Right atrium auricular region (tissue), 2 donors: ENCODE results near the gene SH3GL1. TPM values are rescaled to one million over a fixed set of nuclear protein-coding genes. Genes with fewer than 3 reads are reported as not detected.
A peak's percentile ranks its signal among the peaks of the same experiment; 100 is the strongest.

Experiments used
- DNase-seq: peaks from one replicate; pipeline ENCODE4 v3.0.0-alpha.2; 2019; ENCODE audit warnings: low spot score
- H3K27ac ChIP-seq, 2 donors: fragments of 200-600 bp; sonication (generic); 1 replicate in 1 of 2; 2 replicates in 1 of 2; pipeline ENCODE4 v1.5.1; 2016 to 2019
- H3K27me3 ChIP-seq, 2 donors: fragments of 200-600 bp; sonication (generic); one replicate each; pipeline versions ENCODE4 v1.5.1 to v1.6.0; 2017 to 2019
- H3K36me3 ChIP-seq: fragments of 200-600 bp; sonication (generic); one replicate; pipeline ENCODE4 v1.5.1; 2016
- H3K4me1 ChIP-seq, 2 donors: fragments of 200-600 bp; sonication (generic); one replicate each; pipeline versions ENCODE4 v1.5.1 to v1.6.0; 2017 to 2019
- H3K4me3 ChIP-seq, 2 donors: fragments of 200-600 bp; sonication (generic); 1 replicate in 1 of 2; 2 replicates in 1 of 2; pipeline ENCODE4 v1.5.1; 2017 to 2019; ENCODE audit warnings: mild to moderate bottlenecking in 1 of 2, moderate library complexity in 1 of 2
- H3K9me3 ChIP-seq, 2 donors: fragments of 200-600 bp; sonication (generic); one replicate each; pipeline ENCODE4 v1.5.1; 2019
- CTCF ChIP-seq, 2 donors: fragments of 200-600 bp; sonication (generic); IDR thresholded peaks; one replicate each; pipeline ENCODE4 v1.5.1; 2019; ENCODE audit warnings: antibody characterized with exemption in 2 of 2
- total RNA-seq, 2 donors: library from RNA; depleted of rRNA; stranded (reverse); fragments of >200 nt; gene quantifications; one replicate each; pipeline ENCODE4 v1.1.0, GENCODE V29; 2016

Gene SH3GL1
- total RNA-seq, 2 donors from 2014 or later, result 17.5 to 31.9 TPM

DNA sequence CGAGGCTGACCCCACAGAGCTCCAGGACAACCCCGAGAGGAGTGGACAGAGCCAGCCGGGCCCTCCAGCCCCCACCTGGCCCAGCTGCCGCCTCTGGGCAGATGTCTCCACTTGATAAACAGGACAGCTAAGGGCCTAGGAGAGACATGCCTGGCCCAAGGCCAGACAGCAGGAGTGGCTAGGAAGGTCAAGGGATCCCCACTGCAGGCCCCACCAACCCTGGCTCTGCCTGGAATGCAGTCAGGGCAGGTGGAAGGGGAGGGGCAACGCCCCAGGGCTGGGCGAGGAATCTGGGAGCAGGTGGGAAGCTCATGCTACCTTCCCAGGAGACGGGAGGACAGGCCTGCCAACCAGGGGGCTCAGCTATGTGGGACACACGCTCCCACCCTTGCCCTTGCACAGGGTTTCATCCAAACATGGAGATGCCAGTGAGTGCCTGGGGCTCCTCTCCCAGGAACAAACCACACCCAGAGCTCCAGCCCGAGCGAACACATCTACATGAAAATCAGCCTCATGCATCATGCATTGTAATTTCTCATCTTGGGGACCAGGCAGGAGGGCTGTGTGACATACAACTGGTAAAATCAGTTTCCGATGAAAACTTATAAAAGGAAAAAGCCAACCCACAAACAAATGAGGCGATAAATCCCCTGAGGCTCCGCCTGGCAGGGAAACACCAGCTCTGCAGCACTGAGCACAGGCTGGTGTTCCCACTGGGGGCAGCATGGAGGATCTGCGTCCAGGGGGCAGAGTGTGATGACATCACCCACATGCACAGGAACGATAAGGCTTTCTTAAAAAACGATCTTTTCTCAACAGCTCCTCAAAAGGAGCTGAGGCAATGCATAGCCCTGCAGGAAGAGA is 25.0 kb downstream of the SH3GL1 start:
- H3K27ac ChIP-seq, result peak overlapping the region; percentile 91 to 95
- H3K4me1 ChIP-seq, result peaks cover 0 to 100% of the 10 kb centered on the region in 2 donors
- no peaks in the 10 kb centered on the region for H3K27me3 ChIP-seq
- H3K9me3 ChIP-seq, result no peaks in the 10 kb centered on the region
- peak; percentile 13 to 41 for TF ChIP-seq CTCF (IDR thresholded peaks at IDR 0.05)
- no peaks in the 10 kb centered on the region for H3K36me3 ChIP-seq
- DNase-seq, result no peak
- H3K4me3 ChIP-seq, result no peak overlapping the region

- peaks cover 0 to 100% of the 10 kb centered on the region in 2 donors for H3K4me1 ChIP-seq
- peak overlapping the region in 1 of 2 donors; percentile 10 for H3K4me3 ChIP-seq
- DNase-seq, result peak; percentile 93
- no peaks in the 10 kb centered on the region for H3K9me3 ChIP-seq
- H3K36me3 ChIP-seq, result no peaks in the 10 kb centered on the region
- H3K27ac ChIP-seq, result peak overlapping the region; percentile 91 to 95
- H3K27me3 ChIP-seq, result no peaks in the 10 kb centered on the region
- TF ChIP-seq CTCF (IDR thresholded peaks at IDR 0.05), result no peak
Observed at GRCh38 chr19:4374498-4375163, 25.7 kb downstream of the SH3GL1 start.

DNA sequence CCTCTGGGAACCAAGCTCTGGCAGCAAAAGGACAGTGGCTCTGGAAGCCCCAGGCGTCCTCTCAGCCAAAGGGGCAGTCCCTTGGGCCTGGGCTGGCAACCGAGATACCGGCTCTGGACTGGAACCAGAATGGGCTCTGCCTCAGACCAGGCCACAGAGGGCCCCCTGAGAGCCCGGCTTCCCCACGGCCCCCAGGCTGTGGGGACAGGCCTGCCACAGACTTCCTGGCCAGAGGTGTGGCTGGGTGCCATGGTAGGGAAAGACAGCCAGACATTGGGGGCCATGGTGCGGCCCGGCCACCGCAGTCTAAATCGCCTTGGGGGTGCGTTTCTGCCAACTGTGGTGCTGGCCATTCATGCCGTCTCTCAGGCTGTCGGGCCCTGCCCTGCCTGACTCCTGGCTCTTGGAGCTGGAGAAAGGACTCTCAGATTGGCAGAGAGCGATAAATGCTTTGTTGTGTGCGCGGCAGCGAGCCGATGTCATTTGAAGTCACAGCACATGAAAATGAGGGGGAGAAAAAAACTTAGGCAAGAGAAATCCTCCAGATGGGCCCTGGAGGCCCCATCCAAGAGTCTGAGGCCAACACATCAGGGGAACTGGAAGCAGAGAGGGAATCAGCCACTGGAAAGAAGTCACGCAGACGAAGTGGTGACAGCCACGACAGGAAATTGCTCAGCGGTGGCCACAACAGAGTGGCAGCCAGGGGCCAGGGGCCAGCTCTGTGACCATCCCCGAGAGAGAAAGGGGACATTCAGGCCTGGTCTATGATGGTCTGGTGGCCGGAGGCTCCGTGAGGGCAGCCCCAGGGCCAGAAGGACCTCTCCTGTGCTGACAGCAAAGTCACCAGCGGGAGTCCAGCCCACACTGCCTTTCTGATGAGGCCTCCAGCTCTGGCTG is 26.5 kb downstream of the SH3GL1 start:
- no peak for TF ChIP-seq CTCF (IDR thresholded peaks at IDR 0.05)
- H3K27ac ChIP-seq, result peak overlapping the region; percentile 91 to 95
- H3K36me3 ChIP-seq, result no peaks in the 10 kb centered on the region
- no peaks in the 10 kb centered on the region for H3K27me3 ChIP-seq
- peaks cover 0 to 100% of the 10 kb centered on the region in 2 donors for H3K4me1 ChIP-seq
- peak; percentile 87 for DNase-seq
- H3K4me3 ChIP-seq, result peak overlapping the region in 1 of 2 donors; percentile 1
- no peaks in the 10 kb centered on the region for H3K9me3 ChIP-seq

DNA sequence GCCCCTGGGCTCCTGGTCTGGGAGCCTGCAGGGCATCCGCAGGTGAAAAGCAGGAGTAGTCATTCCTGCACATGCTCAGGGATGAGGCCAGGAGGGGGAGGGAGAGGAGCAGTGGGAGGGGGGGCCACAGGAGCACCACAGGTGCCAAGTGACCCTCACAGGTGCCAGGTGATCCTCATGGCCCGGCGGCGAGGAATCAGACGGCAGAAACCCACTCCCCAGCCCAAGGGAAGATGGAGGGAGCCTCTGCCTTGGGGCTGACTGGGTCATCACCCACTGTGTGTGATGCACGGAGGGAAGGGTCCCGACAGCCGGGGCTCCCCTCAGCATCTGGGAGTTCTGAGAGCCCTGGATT is 27.4 kb downstream of the SH3GL1 start:
- no peak for DNase-seq
- peak overlapping the region; percentile 91 to 95 for H3K27ac ChIP-seq
- H3K9me3 ChIP-seq, result no peaks in the 10 kb centered on the region
- peaks cover 0 to 100% of the 10 kb centered on the region in 2 donors for H3K4me1 ChIP-seq
- no peaks in the 10 kb centered on the region for H3K27me3 ChIP-seq
- no peak for TF ChIP-seq CTCF (IDR thresholded peaks at IDR 0.05)
- H3K36me3 ChIP-seq, result no peaks in the 10 kb centered on the region
- no peak overlapping the region for H3K4me3 ChIP-seq

DNA sequence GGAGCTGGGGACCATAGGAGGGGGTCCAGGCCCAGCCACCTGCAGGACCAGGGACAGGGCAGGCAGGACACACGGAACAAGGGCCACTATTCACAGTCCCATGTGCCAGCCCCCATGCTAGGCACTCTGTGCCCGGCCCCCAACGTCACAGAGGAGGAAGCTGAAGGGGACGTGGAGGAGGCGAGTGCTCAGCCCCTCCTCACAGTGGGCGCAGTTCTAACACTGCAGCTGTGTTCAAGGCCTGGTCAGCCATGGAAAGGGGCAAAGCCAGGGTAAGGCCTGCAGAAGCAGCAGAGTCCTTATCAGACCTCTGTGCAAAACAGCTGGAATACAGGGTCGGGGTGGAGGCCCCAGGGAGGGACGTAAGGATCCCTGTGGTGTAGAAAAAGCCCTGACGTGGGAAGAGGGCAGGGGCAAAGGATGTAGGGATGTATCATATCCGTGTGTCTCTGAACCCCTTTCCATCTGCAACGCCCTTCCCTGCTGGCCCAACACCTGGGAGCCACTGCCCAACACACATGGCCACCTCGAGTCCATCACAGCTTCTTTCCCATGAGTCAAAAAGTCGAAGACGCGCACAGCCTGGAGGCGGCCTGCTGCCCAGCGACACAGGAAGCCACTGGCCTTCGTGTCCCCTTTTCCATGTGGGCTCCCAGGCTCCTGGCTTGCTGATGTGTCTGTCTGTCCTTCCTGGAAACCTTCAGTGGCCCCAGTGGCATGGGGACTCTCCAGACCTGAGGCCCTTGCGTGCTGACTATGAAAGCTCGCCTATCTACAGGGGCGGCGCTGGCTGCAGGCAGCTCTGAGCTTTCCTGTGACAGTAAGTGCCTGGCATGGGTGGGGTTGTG is 28.0 kb downstream of the SH3GL1 start:
- peaks cover 0 to 100% of the 10 kb centered on the region in 2 donors for H3K4me1 ChIP-seq
- no peak overlapping the region for H3K4me3 ChIP-seq
- no peak for TF ChIP-seq CTCF (IDR thresholded peaks at IDR 0.05)
- H3K9me3 ChIP-seq, result no peaks in the 10 kb centered on the region
- no peaks in the 10 kb centered on the region for H3K36me3 ChIP-seq
- H3K27ac ChIP-seq, result peak overlapping the region; percentile 91 to 95
- no peak for DNase-seq
- H3K27me3 ChIP-seq, result no peaks in the 10 kb centered on the region
